Erythroblast (primary cell): ENCODE data around the gene RHOT2.

ENCODE experiments used
- GATA1 ChIP-seq: IDR thresholded peaks from 2 replicates; pipeline ENCODE4 v1.6.1; 2011; ENCODE audit warnings: low read depth, mild to moderate bottlenecking, control low read depth, low read length, moderate library complexity
- POLR2A ChIP-seq: IDR thresholded peaks from 2 replicates; pipeline ENCODE4 v1.6.1; 2011; ENCODE audit warnings: mild to moderate bottlenecking, low read length

DNA sequence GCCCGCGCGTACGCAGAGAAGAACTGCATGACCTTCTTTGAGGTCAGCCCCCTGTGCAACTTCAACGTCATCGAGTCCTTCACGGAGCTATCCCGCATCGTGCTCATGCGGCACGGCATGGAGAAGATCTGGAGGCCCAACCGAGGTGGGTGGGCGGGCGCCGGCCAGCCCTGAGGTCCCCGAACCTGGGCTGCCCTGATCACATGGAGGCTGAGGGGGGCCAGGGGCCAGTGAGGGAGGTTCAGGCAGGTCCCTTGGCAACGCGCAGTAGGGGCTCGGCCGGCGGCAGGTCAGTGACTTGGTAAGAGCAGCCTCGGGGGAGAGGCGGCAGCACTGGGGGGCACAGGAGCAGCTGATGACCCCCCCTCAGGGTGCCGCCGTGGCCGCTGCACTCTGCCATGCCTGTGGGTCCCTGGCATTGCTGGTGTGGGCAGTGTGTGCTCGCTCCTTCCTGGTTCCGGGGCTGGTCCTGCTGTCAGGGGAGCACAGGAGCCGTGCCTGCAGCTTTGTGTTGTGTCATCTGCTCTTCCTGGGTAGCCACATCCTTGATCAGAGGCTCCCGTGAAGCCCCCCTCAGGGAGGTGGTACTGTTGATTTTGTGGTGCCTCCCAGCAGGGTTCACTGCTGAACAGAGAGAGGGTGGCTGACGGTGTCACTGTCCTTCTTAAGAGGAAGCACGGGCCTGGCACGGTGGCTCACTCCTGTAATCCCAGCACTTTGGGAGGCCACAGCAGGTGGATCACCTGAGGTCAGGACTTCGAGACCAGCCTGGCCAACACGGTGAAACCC is 41.8 kb upstream of the RHOT2 start:
- TF ChIP-seq POLR2A (no peak), GATA1 (no peak)
